D341Med (cell line): ENCODE measurements around the gene M6PR.

Experiments
- DNase-seq: peaks from one replicate; pipeline ENCODE4 v3.0.0; 2012; ENCODE audit warnings: low spot score

M6PR gene

DNA sequence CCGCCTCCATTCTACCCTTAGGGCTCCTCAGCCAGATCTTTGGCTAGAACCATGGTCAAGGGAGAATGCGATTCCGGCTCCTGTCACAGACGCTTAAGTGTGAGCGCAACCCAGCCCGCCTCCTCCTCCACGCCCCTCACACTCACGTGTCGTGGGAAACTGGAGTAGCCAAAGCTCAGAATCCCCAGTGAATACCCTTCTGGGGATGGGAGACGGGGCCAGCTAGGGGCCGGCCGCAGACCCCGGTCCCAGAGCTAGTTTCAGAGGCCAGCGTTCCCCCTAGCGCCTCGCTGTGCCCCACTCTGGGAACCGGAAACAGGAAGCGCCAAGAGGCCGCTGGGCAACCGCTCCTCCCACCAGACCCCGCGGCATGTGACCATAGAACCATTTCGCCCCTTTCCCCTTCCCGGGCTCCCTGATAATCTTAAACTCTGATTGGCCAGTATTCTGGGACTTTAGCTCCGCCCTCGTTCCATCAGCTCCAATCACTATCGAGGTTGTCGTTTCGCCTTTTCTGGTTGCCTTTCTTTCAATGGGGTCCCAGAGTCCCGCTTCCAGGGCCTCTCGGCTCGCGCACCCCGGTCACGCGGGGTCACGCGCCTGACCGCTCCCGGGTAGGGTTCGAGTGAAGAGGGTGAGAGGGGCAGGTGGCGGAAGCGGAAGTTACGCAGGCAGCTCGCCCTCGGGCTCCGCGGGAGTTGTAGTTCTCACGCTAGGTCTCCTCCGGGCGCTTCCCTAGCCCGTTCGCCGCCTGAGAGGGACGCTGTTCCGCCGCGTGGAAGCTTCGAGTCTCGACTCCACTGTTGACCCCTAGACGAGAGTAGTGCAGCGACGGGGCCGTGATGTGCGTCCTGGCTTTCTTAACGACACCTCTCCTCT, at the start of gene M6PR:
Gene M6PR, minus strand, starts transcription at position 304 of the 879 bp plus-strand sequence. CDS start 3,241 bp downstream, outside the sequence.
- DNase-seq: peak; percentile 94

DNA sequence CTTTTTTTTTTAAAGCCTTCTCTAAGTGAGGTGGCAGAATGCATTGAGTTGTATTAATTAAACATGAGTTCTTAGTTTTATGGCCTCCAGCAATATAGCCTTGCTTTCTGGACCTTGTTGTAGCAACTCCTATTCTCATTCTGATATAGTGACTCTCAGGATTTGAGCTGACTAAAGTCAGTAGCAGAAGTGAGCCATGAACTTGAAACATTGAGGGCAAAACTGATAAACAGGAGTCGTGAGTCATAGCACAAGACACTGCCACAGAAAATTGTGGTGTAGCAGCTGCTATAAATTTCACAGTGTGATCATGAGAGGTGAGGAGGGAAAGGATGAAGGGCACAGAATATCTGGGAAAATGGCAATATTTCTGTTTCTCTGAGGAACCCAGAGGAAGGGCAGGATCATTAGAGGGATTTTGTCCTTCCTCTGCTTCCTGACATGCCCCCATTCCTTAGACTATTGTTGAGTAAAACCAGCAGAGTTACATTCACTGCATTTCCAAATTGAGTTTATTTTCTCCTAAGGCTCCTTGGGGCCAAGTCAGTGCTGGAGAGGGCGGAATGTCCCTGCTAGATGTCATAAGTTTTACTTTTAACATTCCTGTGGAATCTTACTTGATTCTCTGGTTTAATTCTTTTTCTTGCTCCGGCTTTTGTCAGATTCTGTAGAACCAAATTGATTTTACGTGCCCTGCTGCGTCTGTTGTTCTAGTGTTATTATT, 47.4 kb upstream of the M6PR start:
- DNase-seq: no peak

- no peak for DNase-seq
These were observed 45.8 kb upstream of the M6PR start for GRCh38 chr12:8995021-8995775.

DNA sequence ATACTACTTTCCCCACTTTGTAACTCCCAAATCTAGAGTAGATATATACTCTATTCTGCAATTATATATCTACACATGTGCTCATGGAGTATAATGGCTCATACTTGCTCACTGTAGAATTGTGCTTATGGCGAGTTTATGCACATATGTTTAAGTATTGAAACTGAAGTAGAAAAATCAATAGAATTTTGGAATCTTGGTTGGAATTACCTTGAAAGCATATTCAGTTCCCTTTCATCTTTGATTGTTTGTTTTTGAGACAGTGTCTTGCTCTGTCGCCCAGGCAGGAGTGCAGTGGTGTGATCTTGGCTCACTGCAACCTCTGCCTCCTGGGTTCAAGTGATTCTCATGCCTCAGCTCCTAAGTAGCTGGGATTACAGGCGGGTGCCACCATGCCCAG, 44.4 kb upstream of the M6PR start:
- no peak for DNase-seq

DNA sequence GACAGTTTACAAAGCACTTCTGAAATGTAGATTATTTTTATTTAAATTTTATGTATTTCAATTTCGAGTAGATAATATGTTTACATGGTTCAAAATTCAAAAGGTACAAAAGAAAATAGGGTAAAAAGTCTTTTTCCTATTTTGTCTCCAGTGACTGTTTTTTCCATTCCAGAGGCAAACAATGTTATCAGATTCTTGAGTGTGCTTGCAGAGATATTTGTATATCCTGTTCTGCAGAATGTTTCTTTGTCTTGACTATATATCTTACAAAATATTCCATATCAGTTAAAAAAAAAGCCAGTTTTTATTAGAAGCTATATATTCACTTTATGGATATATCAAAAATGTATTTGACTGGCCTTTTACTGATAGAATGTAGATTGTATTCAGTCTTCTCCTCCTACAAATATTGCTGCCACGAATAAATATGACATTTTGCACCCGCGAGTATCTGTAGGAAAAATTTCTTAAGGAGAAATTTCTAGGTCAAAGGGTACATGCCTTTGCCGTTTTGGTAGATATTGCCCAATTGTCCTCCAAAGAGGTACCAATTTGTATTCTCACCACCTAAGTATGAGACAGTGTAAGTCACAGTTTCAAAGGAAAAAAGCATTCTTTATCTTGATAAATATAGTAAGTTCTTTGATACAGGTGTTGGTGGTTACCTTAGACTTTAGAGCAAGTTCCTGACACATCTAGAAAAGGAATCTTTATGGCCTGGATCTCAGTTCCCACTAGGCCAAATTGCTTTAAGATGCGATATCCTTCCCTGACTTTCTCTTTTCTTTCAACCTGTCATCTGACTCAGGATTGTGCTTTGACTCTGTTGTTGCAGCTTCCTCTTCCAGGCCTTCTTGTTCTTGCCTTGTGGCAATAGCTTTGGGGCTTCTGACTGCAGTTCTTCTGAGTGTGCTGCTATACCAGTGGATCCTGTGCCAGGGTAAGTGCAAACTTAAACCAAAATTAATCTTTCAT, 42.2 kb upstream of the M6PR start:
- DNase-seq: no peak

DNA sequence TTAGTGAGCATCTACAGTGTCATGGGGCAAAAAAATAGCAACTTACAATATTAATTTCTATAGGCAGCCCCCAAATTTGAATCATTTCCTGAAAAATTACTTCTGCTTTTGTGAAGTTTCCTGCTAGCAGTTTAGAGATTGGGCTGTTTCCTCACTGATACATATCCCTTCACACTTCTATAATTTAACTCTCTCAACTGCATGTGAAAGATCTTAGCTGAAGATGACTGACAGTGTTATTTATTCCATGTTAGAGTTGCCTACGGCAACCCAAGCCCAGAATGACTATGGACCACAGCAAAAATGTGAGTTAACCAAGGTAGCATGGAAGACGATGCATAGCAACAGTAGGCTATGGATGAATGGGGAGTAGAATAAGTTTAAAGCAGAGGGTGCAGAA, 40.0 kb upstream of the M6PR start, which contains the start of gene KLRG1:
Gene KLRG1, plus strand, starts transcription at position 134 of the 400 bp plus-strand sequence. Its CDS starts 90 bp downstream, at position 224.
- no peak for DNase-seq

- DNase-seq: no peak
These were observed 38.2 kb upstream of the M6PR start for GRCh38 chr12:8987685-8988084.

DNA sequence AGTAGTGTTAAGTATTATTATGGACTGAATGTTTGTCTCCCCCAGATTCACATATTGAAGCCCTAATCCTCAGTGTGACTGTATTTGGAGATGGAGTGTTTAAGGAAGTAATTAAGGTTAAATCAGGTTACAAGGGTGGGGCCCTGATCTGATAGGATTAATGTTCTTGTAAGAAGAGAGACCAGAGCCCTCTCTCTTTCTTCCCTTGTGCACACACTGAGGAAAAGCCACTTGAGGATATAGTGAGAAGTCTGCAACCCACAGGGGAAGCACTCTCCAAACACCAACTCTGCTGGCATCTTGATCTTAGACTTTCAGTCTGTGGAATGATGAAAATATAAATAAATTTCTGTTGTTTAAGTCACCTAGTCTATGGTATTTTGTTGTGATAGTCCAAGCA, 37.7 kb upstream of the M6PR start:
- DNase-seq: no peak

DNA sequence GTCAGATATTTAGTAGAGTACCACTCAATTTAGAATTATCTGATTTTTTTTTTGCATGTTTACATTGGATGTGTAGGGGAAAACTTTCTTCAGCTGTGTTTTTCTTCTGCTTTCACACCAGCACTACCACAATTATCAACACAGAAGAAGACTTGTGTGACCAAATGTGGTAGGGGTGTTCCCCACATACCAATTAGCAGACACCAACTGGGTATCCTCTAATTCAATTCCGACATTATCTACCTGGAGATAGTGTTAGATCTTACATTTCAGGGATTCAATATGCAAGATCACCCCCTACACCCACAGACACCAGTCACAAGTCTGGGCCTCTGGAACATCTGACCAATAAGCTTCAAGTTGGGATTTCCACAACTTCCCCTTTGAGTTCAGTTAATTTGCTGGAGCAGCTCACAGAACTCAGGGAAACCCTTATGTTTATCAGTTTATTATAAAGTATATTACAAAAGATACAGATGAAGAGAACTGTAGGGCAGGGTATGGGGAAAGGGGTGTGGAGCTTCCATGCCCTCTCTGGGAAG, 35.8 kb upstream of the M6PR start:
- DNase-seq: no peak

DNA sequence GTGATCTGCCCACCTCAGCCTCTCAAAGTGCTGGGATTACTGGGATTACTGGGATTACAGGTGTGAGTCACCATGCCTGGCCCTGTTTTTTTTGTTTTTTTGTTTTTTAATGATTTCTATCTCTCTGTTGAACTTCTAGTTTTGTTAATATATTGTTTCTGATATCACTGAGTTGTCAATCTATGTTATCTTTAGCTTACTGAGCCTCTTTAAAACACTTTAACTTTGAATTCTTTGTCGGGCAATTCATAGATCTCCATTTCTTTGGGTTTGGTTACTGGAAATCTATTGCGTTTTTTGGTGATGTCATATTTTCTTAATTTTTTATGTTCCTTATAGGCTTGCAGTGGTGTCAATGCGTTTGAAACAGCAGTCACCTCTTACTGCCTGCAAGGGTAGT, 30.7 kb upstream of the M6PR start:
- DNase-seq: no peak

GRCh38 chr12:8970432-8970831, 21.0 kb upstream of the M6PR start:
- DNase-seq: no peak

DNA sequence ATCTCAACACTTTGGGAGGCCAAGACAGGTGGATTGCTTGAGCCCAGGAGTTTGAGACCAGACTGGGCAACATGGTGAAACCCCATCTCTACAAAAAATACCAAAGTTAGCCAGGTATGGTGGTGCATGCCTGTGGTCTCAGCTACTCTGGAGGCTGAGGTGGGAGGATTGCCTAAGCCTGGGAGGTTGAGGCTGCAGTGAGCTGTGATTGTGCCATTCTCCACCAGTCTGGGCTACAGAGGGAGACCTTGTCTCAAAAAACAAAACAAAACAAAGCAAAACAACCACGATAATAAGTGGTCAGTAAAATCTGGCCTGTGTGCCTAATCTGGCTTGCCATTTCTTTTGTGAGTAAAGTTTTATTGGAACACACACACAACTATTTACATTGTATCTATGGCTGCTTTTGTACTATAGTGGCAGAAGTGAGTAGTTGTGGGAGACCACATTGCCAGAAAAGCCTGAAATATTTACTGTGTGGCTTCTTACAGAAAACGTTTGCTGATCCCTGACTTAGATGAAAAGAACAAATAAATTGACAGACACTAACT, 20.5 kb upstream of the M6PR start:
- no peak for DNase-seq

DNA sequence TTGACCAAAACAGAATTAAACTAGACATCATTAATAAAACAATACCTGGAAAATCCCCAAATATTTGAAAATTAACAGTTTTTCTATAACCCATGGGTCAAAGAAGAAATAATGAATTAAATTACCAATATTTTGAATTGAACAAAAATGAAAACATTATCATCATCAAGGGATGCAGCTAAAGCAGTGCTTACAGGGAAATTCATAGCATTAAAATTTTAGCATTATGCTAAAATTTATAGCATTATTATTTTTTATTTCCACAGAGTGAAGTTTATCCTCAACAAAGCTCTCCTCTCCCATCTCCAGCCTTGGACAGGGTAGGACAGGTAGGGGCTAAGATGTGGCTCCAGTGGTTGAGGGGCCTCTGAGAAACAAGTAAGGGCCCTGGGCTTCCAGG, 19.3 kb upstream of the M6PR start:
- DNase-seq: no peak

DNA sequence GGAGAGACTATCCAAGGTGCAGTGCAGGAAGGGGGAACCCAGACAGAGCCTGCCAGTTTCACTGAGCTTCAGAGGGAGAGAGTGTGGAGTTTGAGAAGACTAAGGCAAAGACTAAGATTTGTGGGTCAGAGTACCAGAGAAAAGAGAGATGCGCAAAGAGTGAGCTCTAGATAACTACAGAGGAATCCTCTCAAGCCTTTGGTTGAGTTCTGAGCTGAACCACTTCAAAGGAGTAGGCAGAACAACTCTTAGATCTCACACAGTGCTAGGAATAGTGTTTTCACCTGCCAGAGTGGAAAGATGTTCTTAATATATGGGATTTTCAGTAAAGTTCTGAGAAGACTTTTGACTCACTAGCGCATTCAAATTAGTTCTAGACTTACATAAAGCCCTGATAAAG, 10.7 kb upstream of the M6PR start:
- no peak for DNase-seq

DNA sequence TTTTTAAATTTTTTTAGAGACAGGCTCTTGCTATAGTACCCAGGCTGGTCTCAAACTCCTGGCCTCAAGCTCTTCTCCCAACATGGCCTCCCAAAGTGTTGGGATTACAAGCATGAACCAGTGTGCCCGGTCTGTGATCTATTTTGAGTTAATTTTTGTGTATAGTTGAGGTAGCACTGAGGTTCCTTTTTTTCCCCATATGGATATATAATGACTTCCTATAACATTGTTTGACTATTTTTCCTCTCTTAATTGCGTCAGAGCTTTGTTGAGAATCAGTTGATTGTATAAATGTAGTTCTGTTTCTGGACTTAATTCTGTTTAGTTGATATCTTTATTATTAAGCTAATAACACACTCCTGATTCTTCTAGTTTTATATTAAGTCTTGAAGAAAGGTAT, 8.6 kb upstream of the M6PR start:
- DNase-seq: no peak

DNA sequence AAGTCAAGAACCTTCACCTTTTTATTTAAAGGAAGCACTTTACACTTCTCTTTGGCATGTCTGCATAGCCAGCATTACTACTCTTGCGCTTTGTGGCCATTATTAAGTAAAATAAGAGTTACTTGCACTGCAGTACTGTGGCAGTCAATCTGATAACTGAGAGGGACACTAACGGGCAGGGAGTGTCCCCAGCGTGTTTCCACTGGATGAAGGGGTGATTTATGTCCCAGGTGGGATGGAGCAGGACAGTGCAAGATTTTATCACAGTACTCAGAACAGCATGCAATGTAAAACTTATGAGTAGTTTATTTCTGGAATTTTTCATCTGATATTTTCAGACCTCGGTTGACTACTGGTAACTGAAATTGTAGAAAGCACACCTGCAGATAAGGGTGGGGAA, 8.1 kb upstream of the M6PR start:
- no peak for DNase-seq

DNA sequence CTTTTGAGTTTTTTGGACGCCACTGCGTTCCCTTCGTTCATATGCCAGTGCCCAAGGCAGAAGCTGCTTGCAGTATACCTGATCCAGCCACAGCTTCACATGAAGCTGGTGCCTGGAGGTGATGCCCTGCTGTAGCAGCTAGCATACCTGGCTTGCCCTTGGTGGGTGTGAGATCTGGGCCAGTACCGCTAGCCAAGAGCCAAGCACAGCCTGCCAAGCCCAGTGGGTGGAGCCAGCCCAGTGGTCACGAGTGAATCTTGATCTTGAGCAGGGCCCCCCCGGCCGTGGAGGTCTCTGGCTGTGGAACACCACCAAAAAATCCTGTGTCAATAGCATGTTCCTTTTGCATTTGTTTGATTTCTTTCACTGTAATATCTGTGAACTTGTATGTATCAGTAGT, 7.3 kb upstream of the M6PR start:
- DNase-seq: no peak

GRCh38 chr12:8956073-8956472, 6.6 kb upstream of the M6PR start:
- DNase-seq: no peak

GRCh38 chr12:8953773-8954402, 4.4 kb upstream of the M6PR start:
- DNase-seq: no peak

GRCh38 chr12:8951744-8952143, 2.3 kb upstream of the M6PR start:
- no peak for DNase-seq
